ENCODE measurements around the gene CCDC92B. TPM values are rescaled to one million over a fixed set of nuclear protein-coding genes. Genes with fewer than 3 reads are reported as not detected.

Gene CCDC92B
- total and polyA plus RNA-seq, 2 of the 13 experiments (the other 11 are each of a cell fraction or from before 2014, with no cell fraction given) = not detected

DNA sequence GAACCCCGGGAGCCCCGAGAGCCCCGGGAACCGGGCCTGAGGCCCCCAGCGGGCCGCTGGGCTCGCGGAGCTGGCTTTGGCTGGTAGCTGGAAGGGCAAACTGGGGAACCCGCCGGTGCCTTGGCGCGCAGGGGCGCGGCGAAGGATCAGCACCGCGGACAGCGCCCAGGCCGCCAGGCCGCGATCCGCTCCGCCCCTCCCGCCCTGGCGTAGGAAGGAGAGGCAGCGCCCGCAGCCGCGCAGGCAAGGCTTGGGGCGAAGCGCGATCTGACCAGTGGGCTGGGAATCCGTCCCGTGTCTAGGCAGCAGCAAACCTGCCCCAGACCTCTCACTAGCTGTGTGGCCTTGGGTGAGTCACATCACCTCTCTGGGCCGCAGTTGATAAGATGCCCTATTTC lies 331 bp upstream of the CCDC92B start (continued):
- peak; percentile 92 for TF ChIP-seq ZFP82 (CRISPR knock-in tag; IDR thresholded peaks at IDR 0.05; ENCODE audit: borderline replicate concordance)
- TF ChIP-seq, protein P1, sequence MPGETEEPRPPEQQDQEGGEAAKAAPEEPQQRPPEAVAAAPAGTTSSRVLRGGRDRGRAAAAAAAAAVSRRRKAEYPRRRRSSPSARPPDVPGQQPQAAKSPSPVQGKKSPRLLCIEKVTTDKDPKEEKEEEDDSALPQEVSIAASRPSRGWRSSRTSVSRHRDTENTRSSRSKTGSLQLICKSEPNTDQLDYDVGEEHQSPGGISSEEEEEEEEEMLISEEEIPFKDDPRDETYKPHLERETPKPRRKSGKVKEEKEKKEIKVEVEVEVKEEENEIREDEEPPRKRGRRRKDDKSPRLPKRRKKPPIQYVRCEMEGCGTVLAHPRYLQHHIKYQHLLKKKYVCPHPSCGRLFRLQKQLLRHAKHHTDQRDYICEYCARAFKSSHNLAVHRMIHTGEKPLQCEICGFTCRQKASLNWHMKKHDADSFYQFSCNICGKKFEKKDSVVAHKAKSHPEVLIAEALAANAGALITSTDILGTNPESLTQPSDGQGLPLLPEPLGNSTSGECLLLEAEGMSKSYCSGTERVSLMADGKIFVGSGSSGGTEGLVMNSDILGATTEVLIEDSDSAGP (CRISPR knock-in tag; IDR thresholded peaks at IDR 0.05; ENCODE audit: borderline replicate concordance) = peak; percentile 62; the same call in 1 of the 2 replicates
- TF ChIP-seq, protein P2, sequence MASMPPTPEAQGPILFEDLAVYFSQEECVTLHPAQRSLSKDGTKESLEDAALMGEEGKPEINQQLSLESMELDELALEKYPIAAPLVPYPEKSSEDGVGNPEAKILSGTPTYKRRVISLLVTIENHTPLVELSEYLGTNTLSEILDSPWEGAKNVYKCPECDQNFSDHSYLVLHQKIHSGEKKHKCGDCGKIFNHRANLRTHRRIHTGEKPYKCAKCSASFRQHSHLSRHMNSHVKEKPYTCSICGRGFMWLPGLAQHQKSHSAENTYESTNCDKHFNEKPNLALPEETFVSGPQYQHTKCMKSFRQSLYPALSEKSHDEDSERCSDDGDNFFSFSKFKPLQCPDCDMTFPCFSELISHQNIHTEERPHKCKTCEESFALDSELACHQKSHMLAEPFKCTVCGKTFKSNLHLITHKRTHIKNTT (CRISPR knock-in tag; IDR thresholded peaks at IDR 0.05) = no peak
- TF ChIP-seq ZC3H13 (CRISPR knock-in tag; IDR thresholded peaks at IDR 0.05) = peak; percentile 95
- TF ChIP-seq, protein P3, sequence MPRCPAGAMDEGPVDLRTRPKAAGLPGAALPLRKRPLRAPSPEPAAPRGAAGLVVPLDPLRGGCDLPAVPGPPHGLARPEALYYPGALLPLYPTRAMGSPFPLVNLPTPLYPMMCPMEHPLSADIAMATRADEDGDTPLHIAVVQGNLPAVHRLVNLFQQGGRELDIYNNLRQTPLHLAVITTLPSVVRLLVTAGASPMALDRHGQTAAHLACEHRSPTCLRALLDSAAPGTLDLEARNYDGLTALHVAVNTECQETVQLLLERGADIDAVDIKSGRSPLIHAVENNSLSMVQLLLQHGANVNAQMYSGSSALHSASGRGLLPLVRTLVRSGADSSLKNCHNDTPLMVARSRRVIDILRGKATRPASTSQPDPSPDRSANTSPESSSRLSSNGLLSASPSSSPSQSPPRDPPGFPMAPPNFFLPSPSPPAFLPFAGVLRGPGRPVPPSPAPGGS (CRISPR knock-in tag; IDR thresholded peaks at IDR 0.05) = peak; percentile 91
- no peak for TF ChIP-seq NR2F1 (CRISPR knock-in tag; IDR thresholded peaks at IDR 0.05)
- TF ChIP-seq, protein P4, sequence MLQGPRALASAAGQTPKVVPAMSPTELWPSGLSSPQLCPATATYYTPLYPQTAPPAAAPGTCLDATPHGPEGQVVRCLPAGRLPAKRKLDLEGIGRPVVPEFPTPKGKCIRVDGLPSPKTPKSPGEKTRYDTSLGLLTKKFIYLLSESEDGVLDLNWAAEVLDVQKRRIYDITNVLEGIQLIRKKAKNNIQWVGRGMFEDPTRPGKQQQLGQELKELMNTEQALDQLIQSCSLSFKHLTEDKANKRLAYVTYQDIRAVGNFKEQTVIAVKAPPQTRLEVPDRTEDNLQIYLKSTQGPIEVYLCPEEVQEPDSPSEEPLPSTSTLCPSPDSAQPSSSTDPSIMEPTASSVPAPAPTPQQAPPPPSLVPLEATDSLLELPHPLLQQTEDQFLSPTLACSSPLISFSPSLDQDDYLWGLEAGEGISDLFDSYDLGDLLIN (CRISPR knock-in tag; IDR thresholded peaks at IDR 0.05; ENCODE audit: borderline replicate concordance) = peak; percentile 98; the same call in 1 of the 2 replicates
- peak; percentile 61 for TF ChIP-seq SP2 (CRISPR knock-in tag; IDR thresholded peaks at IDR 0.05)
- TF ChIP-seq ZNF225 (CRISPR knock-in tag; IDR thresholded peaks at IDR 0.05) = peak; percentile 96
- TF ChIP-seq PAWR (CRISPR knock-in tag; IDR thresholded peaks at IDR 0.05; ENCODE audit: borderline replicate concordance) = no peak
- TF ChIP-seq, protein P5, sequence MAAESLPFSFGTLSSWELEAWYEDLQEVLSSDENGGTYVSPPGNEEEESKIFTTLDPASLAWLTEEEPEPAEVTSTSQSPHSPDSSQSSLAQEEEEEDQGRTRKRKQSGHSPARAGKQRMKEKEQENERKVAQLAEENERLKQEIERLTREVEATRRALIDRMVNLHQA (CRISPR knock-in tag; IDR thresholded peaks at IDR 0.05) = no peak
- TF ChIP-seq MXD4 (CRISPR knock-in tag; IDR thresholded peaks at IDR 0.05) = peak; percentile 90; the same call in 1 of the 2 replicates
- TF ChIP-seq THAP11 (CRISPR knock-in tag; IDR thresholded peaks at IDR 0.05) = peak; percentile 76
- TF ChIP-seq ZNF230 (CRISPR knock-in tag; IDR thresholded peaks at IDR 0.05) = peak; percentile 97
- no peak for TF ChIP-seq PCBP1 (IDR thresholded peaks at IDR 0.05; ENCODE audit: borderline replicate concordance, low read depth, low read length)
- TF ChIP-seq ZNF563 (CRISPR knock-in tag; IDR thresholded peaks at IDR 0.05) = peak; percentile 97
- peak; percentile 99 for TF ChIP-seq ZSCAN9 (CRISPR knock-in tag; IDR thresholded peaks at IDR 0.05; ENCODE audit: borderline replicate concordance)
- TF ChIP-seq ZKSCAN1 (IDR thresholded peaks at IDR 0.05; ENCODE audit: low read length) = no peak
- no peak for TF ChIP-seq ZBTB21 (CRISPR knock-in tag; IDR thresholded peaks at IDR 0.05)
- TF ChIP-seq SOX13 (IDR thresholded peaks at IDR 0.05) = no peak
- TF ChIP-seq SOX13 (CRISPR knock-in tag; conservative IDR thresholded peaks at IDR 0.05 in 1 of 2, IDR thresholded peaks at IDR 0.05 in 1 of 2) = peak in 1 of 2 experiments; percentile 69; a peak in 1 of 4 replicates
- no peak for TF ChIP-seq ZNF260 (CRISPR knock-in tag; IDR thresholded peaks at IDR 0.05; ENCODE audit: borderline replicate concordance, low read depth)
- peak; percentile 98 for TF ChIP-seq AHR (CRISPR knock-in tag; IDR thresholded peaks at IDR 0.05)
- TF ChIP-seq HNF4G (IDR thresholded peaks at IDR 0.05; ENCODE audit: borderline replicate concordance, low read depth, low read length) = no peak
- no peak for TF ChIP-seq HNF4G (CRISPR knock-in tag; IDR thresholded peaks at IDR 0.05; ENCODE audit: borderline replicate concordance, low read depth)
